ENCODE measurements around the gene TFRC.

GRCh38 chr3:196003611-196004010 is 78.3 kb downstream of the TFRC start:
- TF ChIP-seq POLR2A (IDR thresholded peaks at IDR 0.05), result no peak
- no peak for TF ChIP-seq POLR2AphosphoS5 (IDR thresholded peaks at IDR 0.05)
- TF ChIP-seq CTCF (IDR thresholded peaks at IDR 0.05), result no peak
